CD8-positive, alpha-beta memory T cell (primary cell): Measurements from ENCODE around the gene ATG2A. TPM values are rescaled to one million over a fixed set of nuclear protein-coding genes. Genes with fewer than 3 reads are reported as not detected.

Source experiments
- CTCF ChIA-PET: fragments of 350-600 bp; sonication (Branson Sonifier 250); formaldehyde crosslinking; loops from one replicate; lab custom pipeline; 2021; ENCODE audit warnings: antibody characterized with exemption; lab: Charles Lee
- POLR2A ChIA-PET: fragments of 350-600 bp; sonication (Branson Sonifier 250); formaldehyde crosslinking; loops from one replicate; lab custom pipeline; 2021; ENCODE audit warnings: antibody characterized with exemption; lab: Charles Lee
- DNase-seq, 5 donors: peaks; one replicate each; pipeline versions ENCODE4 v3.0.0 to v3.0.0-alpha.2; 2020 to 2022; ENCODE audit warnings: mixed read lengths in 1 of 5
- H3K27ac ChIP-seq: one replicate; pipeline ENCODE4 v1.7.0; 2013; ENCODE audit warnings: low read depth, mild to moderate bottlenecking, low read length, moderate library complexity
- H3K27me3 ChIP-seq: 2 replicates; pipeline ENCODE4 v1.7.0; 2013; ENCODE audit warnings: low read length, mild to moderate bottlenecking; ENCODE audit not compliant: insufficient read depth, poor library complexity, severe bottlenecking
- H3K36me3 ChIP-seq: 2 replicates; pipeline ENCODE4 v1.7.0; 2013; ENCODE audit warnings: mild to moderate bottlenecking, low read length, moderate library complexity; ENCODE audit not compliant: insufficient read depth
- H3K4me1 ChIP-seq: 2 replicates; pipeline ENCODE4 v1.7.0; 2013; ENCODE audit warnings: mild to moderate bottlenecking, low read length, moderate library complexity; ENCODE audit not compliant: insufficient read depth
- H3K4me3 ChIP-seq: 2 replicates; pipeline ENCODE4 v1.7.0; 2013; ENCODE audit warnings: mild to moderate bottlenecking, low read length
- H3K9me3 ChIP-seq: 2 replicates; pipeline ENCODE4 v1.7.0; 2013; ENCODE audit warnings: mild to moderate bottlenecking, low read length
- H3K27ac Mint-ChIP-seq, 8 donors: one replicate each; pipeline ENCODE4 v1.8.0; 2020 to 2021; ENCODE audit warnings: mixed read lengths in 8 of 8, mild to moderate bottlenecking in 6 of 8, inconsistent platforms in 3 of 8, moderate library complexity in 3 of 8
- H3K27me3 Mint-ChIP-seq, 2 donors: one replicate each; pipeline ENCODE4 v1.8.0; 2020 to 2021; ENCODE audit warnings: mixed read lengths in 2 of 2, mild to moderate bottlenecking in 1 of 2, moderate library complexity in 1 of 2
- H3K36me3 Mint-ChIP-seq, 3 donors: one replicate each; pipeline ENCODE4 v1.8.0; 2020 to 2021; ENCODE audit warnings: mixed read lengths in 3 of 3, inconsistent platforms in 1 of 3, mild to moderate bottlenecking in 1 of 3
- H3K4me1 Mint-ChIP-seq, 3 donors: one replicate each; pipeline ENCODE4 v1.8.0; 2020 to 2021; ENCODE audit warnings: mixed read lengths in 3 of 3, inconsistent platforms in 1 of 3, mild to moderate bottlenecking in 1 of 3
- H3K4me3 Mint-ChIP-seq, 7 donors: one replicate each; pipeline ENCODE4 v1.8.0; 2020 to 2021; ENCODE audit warnings: mixed read lengths in 7 of 7, mild to moderate bottlenecking in 6 of 7, moderate library complexity in 4 of 7, inconsistent platforms in 2 of 7
- H3K9me3 Mint-ChIP-seq, 5 donors: one replicate each; pipeline ENCODE4 v1.8.0; 2020 to 2022; ENCODE audit warnings: mixed read lengths in 5 of 5, mild to moderate bottlenecking in 3 of 5, moderate library complexity in 2 of 5, inconsistent platforms in 1 of 5
- polyA plus RNA-seq: library from polyadenylated mRNA; unstranded; fragments of 300-500 nt; fragmentation: Illumina TruSeq; gene quantifications from one replicate; pipeline ENCODE4 v1.2.3, GENCODE V29; 2021
- total RNA-seq, 2 experiments: library from RNA; stranded (reverse); gene quantifications; one replicate each; pipeline ENCODE4 v1.2.3, GENCODE V29; 2021

The ATG2A gene
- total and polyA plus RNA-seq, 3 experiments from 2014 or later: 7.6 to 27.0 (median 25.7) TPM

GRCh38 chr11:64929625-64930024 is 12.6 kb upstream of the ATG2A start:
- Histone ChIP-seq H3K27me3 (no peaks in the 10 kb centered on the region), H3K4me1 (peaks cover 9% of the 10 kb centered on the region), H3K27ac (no peak overlapping the region), H3K36me3 (peaks cover 15% of the 10 kb centered on the region), H3K4me3 (no peak overlapping the region), H3K9me3 (no peaks in the 10 kb centered on the region)
- peaks cover 9 to 63% (median 15%) of the 10 kb centered on the region in 3 donors for H3K36me3 Mint-ChIP-seq
- H3K9me3 Mint-ChIP-seq: no peaks in the 10 kb centered on the region
- H3K27ac Mint-ChIP-seq: peak overlapping the region in 1 of 8 donors; percentile 45
- ChIA-PET POLR2A (no interaction called here), CTCF (interaction anchor here (0.9 kb wide), 1 partner anchor 55 kb away, joined by 3 read pairs; no protein-coding TSS in a partner anchor)
- no peaks in the 10 kb centered on the region for H3K27me3 Mint-ChIP-seq
- H3K4me1 Mint-ChIP-seq: peaks cover 0 to 7% (median 5%) of the 10 kb centered on the region in 3 donors
- DNase-seq: no peak
- peak overlapping the region in 1 of 7 donors; percentile 48 for H3K4me3 Mint-ChIP-seq

DNA sequence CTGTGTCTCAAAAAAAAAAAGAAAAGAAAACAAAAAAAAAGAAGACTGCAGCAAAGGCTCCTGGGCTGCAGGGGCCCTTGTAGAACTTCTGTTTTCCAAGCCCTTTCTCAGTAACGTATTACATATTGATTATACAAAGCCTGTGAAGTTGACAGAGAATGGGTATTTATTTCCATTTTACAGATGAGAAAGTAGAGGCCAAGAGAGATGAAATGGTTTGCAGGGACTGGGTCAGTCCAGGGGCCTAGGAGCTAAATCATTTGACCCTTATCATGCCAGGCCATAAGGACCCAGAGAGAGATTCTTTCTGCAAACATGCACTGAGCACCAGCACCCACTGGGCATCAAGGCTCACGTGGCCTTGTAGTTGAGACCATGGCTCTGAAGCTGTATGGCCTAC is 11.9 kb upstream of the ATG2A start:
- ChIA-PET POLR2A (no interaction called here), CTCF (interaction anchor here (0.9 kb wide), 1 partner anchor 54 kb away, joined by 3 read pairs; no protein-coding TSS in a partner anchor)
- Mint-ChIP-seq H3K36me3 (peaks cover 9 to 58% (median 15%) of the 10 kb centered on the region in 3 donors), H3K4me3 (peak overlapping the region in 1 of 7 donors; percentile 48), H3K27ac (no peak overlapping the region), H3K27me3 (no peaks in the 10 kb centered on the region), H3K9me3 (no peaks in the 10 kb centered on the region), H3K4me1 (peaks cover 5 to 12% (median 8%) of the 10 kb centered on the region in 3 donors)
- H3K36me3 ChIP-seq: peaks cover 15% of the 10 kb centered on the region
- no peak overlapping the region for H3K4me3 ChIP-seq
- peaks cover 14% of the 10 kb centered on the region for H3K4me1 ChIP-seq
- H3K27ac ChIP-seq: no peak overlapping the region
- H3K9me3 ChIP-seq: no peaks in the 10 kb centered on the region
- H3K27me3 ChIP-seq: no peaks in the 10 kb centered on the region
- no peak for DNase-seq

DNA sequence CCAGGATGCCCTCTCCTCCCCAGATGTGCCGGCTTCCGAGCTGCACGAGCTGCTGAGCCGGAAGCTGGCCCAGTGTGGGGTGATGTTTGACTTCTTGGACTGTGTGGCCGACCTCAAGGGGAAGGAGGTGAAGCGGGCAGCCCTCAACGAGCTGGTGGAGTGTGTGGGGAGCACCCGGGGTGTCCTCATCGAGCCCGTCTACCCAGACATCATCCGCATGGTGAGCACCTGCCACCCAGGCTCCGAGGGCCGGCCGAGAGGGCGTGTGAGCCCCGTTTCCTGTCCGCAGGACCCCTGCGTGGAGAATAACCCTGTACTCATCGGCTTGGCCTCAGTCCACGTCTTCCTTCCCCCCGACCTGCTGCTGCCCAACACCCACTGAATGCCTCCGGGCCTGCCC is 9.7 kb upstream of the ATG2A start:
- ChIA-PET POLR2A (no interaction called here), CTCF (no interaction called here)
- no peak overlapping the region for H3K4me3 ChIP-seq
- no peak overlapping the region for H3K27ac ChIP-seq
- no peaks in the 10 kb centered on the region for H3K27me3 ChIP-seq
- peaks cover 9% of the 10 kb centered on the region for H3K36me3 ChIP-seq
- no peaks in the 10 kb centered on the region for H3K9me3 ChIP-seq
- H3K27me3 Mint-ChIP-seq: no peaks in the 10 kb centered on the region
- DNase-seq: no peak
- peak overlapping the region in 4 of 7 donors; percentile 49 to 85 (median 54) for H3K4me3 Mint-ChIP-seq
- no peaks in the 10 kb centered on the region for H3K9me3 Mint-ChIP-seq
- H3K27ac Mint-ChIP-seq: peak overlapping the region in 1 of 8 donors; percentile 88
- peaks cover 9 to 40% (median 9%) of the 10 kb centered on the region in 3 donors for H3K36me3 Mint-ChIP-seq
- peaks cover 9 to 18% (median 11%) of the 10 kb centered on the region in 3 donors for H3K4me1 Mint-ChIP-seq
- H3K4me1 ChIP-seq: peaks cover 21% of the 10 kb centered on the region

GRCh38 chr11:64925536-64926436 is 8.8 kb upstream of the ATG2A start:
- H3K4me3 Mint-ChIP-seq: peak overlapping the region; percentile 69 to 95 (median 90)
- peak overlapping the region; percentile 79 for H3K4me3 ChIP-seq

DNA sequence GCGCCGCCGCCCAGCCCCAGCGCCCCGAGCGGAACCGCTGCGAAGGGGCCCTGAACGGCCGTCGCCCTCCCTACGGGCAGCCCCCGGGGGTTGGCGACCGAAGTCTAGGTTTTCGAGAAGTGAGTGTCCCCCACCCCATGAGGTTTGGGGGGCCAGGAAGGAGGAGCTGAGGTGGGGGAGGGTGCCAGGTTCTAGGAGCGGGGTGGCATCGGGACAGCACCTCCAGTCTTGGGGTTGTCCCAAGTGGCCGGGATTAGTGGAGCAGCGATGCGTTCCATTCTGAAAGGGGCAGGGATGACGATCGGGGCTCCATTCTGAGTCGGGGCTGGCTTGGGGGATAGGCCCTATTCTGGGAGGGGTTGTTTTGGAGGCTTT is 7.9 kb upstream of the ATG2A start:
- Histone ChIP-seq H3K27ac (peak overlapping the region; percentile 80), H3K4me3 (peak overlapping the region; percentile 79), H3K36me3 (no peaks in the 10 kb centered on the region), H3K27me3 (no peaks in the 10 kb centered on the region), H3K4me1 (peaks cover 21% of the 10 kb centered on the region), H3K9me3 (no peaks in the 10 kb centered on the region)
- ChIA-PET POLR2A (interaction anchor here (0.6 to 2.4 kb wide), 11 partner anchors 9 to 573 kb away, joined by 3 to 9 read pairs (median 4); partner anchors contain the start of genes ARL2, FAU and MRPL49), CTCF (interaction anchor here (0.8 to 1.3 kb wide), 4 partner anchors 13 to 187 kb away, joined by 3 to 5 read pairs (median 4); partner anchors contain the start of gene TM7SF2)
- no peaks in the 10 kb centered on the region for H3K9me3 Mint-ChIP-seq
- peaks cover 9 to 18% (median 11%) of the 10 kb centered on the region in 3 donors for H3K4me1 Mint-ChIP-seq
- peak overlapping the region; percentile 87 to 96 (median 94) for H3K4me3 Mint-ChIP-seq
- no peak for DNase-seq
- H3K27ac Mint-ChIP-seq: peak overlapping the region in 6 of 8 donors; percentile 75 to 93 (median 88)
- peaks cover under 1 to 22% (median 2%) of the 10 kb centered on the region in 3 donors for H3K36me3 Mint-ChIP-seq
- no peaks in the 10 kb centered on the region for H3K27me3 Mint-ChIP-seq

More at GRCh38 chr11:64925536-64926436, 8.8 kb upstream of the ATG2A start:
- no peaks in the 10 kb centered on the region for H3K9me3 ChIP-seq
- no peaks in the 10 kb centered on the region for H3K27me3 ChIP-seq
- no peaks in the 10 kb centered on the region for H3K27me3 Mint-ChIP-seq
- H3K4me1 Mint-ChIP-seq: peaks cover 9 to 18% (median 11%) of the 10 kb centered on the region in 3 donors
- peaks cover 21% of the 10 kb centered on the region for H3K4me1 ChIP-seq
- peaks cover 4 to 31% (median 6%) of the 10 kb centered on the region in 3 donors for H3K36me3 Mint-ChIP-seq
- CTCF ChIA-PET: interaction anchor here (0.7 to 1.3 kb wide), 2 partner anchors 15 to 32 kb away, joined by 3 to 4 read pairs; no protein-coding TSS in a partner anchor
- DNase-seq: no peak
- H3K36me3 ChIP-seq: peaks cover 6% of the 10 kb centered on the region
- peak overlapping the region; percentile 80 for H3K27ac ChIP-seq
- POLR2A ChIA-PET: interaction anchor here (1.2 to 2.4 kb wide), 3 partner anchors 12 to 196 kb away, joined by 3 to 9 read pairs (median 5); partner anchors contain the start of genes FAU and MRPL49
- H3K27ac Mint-ChIP-seq: peak overlapping the region in 5 of 8 donors; percentile 34 to 92 (median 89)
- no peaks in the 10 kb centered on the region for H3K9me3 Mint-ChIP-seq

- peak within 1 kb of the TSS; percentile 89 to 100 (median 99) for H3K27ac Mint-ChIP-seq
- Histone ChIP-seq H3K27ac (peak within 1 kb of the TSS; percentile 80), H3K4me3 (peak within 1 kb of the TSS; percentile 79), H3K9me3 (no peaks in the 10 kb centered on the region), H3K36me3 (no peaks in the 10 kb centered on the region), H3K4me1 (peaks cover 21% of the 10 kb centered on the region), H3K27me3 (no peaks in the 10 kb centered on the region)
- ChIA-PET CTCF (interaction anchor here (0.8 to 1.3 kb wide), 4 partner anchors 12 to 188 kb away, joined by 3 to 5 read pairs (median 4); partner anchors contain the start of gene TM7SF2), POLR2A (interaction anchor here (0.6 to 2.4 kb wide), 12 partner anchors 8 to 573 kb away, joined by 3 to 9 read pairs (median 4); partner anchors contain the start of genes ARL2, FAU and MRPL49)
- H3K27me3 Mint-ChIP-seq: no peaks in the 10 kb centered on the region
- DNase-seq: peak; percentile 86 to 93 (median 89)
- no peaks in the 10 kb centered on the region for H3K9me3 Mint-ChIP-seq
- H3K4me3 Mint-ChIP-seq: peak within 1 kb of the TSS; percentile 90 to 97 (median 95)
- peaks cover 0 to 16% (median 0%) of the 10 kb centered on the region in 3 donors for H3K36me3 Mint-ChIP-seq
- peaks cover 9 to 18% (median 11%) of the 10 kb centered on the region in 3 donors for H3K4me1 Mint-ChIP-seq
Measured at GRCh38 chr11:64923944-64924909, 7.2 kb upstream of the ATG2A start, which contains the start of gene PPP2R5B. Gene PPP2R5B (plus strand): TSS chr11:64924689. CDS start chr11:64925735, 1,046 bp downstream.
